Sciatic nerve (tissue), 2 donors: Measurements from ENCODE around the gene USP38. TPM values are rescaled to one million over a fixed set of nuclear protein-coding genes. Genes with fewer than 3 reads are reported as not detected.
A peak's percentile ranks its signal among the peaks of the same experiment; 100 is the strongest.
"Not testable (repeated sequence)": the region's sequence is repeated elsewhere in the genome, so short reads cannot be mapped to it uniquely, and the experiment has no call there.

Experiments
- ATAC-seq: fragments of 200-7000 bp; cut with Tn5 transposase; one replicate; pipeline ENCODE4 v1.9.1; 2020; ENCODE audit warnings: mild to moderate bottlenecking, moderate library complexity
- DNase-seq: peaks from one replicate; pipeline ENCODE4 v3.0.0-alpha.2; 2020; ENCODE audit warnings: low spot score
- intact Hi-C: fragments of 100-400 bp; cut with DNase I; formaldehyde crosslinking; loops from one replicate; pipeline ENCODE4 v1.14.2; 2022
- total RNA-seq: library from RNA; stranded (reverse); fragmentation: NEBNext Ultra II Directional; extraction: Animal tissue kit (Norgen Biotek cat#: 25700); gene quantifications from one replicate; pipeline ENCODE4 v1.2.1, GENCODE V29; 2021
- donor health status: DM: no; HTN: no; CAD: no.
- donor health status: DM: no; HTN: no; CAD: no.

USP38 gene
- total RNA-seq, 1 donor from 2014 or later, result 16.2 TPM

DNA sequence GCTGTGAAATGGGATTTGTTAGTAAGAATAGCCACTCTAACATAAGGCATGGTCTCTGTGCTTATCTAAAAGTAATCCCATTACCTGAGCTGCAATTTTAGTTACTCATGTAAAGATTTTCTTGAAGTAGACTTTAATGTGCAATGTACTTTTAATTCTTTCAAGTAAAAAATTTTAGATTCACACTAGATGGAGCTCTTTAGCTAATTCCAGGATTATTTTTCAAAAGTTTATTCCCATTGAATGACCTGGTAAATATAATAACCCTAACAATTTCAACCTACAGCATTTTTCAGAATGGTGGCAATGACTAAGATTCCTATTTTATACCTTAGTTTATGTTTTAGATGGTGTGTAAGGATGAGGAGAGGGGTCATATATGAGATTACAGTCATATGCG lies 18.1 kb downstream of the USP38 start:
- ATAC-seq, result peak; percentile 34

DNA sequence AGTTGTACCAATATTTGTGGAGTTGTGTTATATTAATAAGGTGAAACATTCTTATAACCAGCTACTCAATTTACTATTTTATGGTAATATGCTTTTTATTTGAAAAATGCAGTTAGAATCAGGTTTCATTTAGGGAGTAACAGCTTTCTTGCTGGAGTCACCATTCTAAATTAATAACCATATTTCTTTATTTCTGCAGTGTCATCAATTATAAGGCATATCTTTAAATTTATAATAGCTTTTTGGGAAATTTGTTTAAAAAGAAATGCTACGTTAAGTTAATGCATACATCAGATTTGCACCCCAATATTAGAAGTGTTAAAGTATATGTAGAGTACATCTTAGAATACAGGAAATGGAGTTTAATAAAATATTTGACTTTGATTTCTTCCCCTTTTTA lies 18.9 kb downstream of the USP38 start:
- no peak for ATAC-seq
- intact Hi-C loops, result loop anchor here (10.0 kb wide), 1 partner anchor 281 kb away; no protein-coding TSS in a partner anchor
- DNase-seq, result no peak

More for the DNA sequence above, 18.1 kb downstream of the USP38 start:
- DNase-seq, result no peak
- intact Hi-C loops, result loop anchor here (10.0 kb wide), 1 partner anchor 282 kb away; no protein-coding TSS in a partner anchor

DNA sequence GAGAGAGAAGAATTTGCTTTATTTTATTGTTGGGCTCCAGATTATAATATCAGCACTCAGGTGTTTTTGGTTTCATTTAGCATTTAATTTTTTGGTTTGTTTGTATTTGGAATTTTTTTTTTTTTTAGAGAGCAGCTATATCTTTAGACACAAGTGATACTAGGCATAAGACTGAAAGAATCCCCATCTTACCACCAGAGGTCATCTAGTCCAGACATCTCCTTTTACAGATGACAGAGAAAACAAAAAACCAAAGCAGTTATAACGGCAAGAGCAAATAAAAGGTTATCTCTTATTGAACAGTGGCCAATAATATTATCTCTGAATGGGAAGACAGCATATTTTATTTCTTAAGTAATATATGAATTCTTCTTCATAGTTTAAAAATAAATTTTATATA lies 22.8 kb downstream of the USP38 start:
- ATAC-seq, result peak; percentile 89
- intact Hi-C loops, result loop anchor here (10.0 kb wide), 1 partner anchor 277 kb away; no protein-coding TSS in a partner anchor
- no peak for DNase-seq

DNA sequence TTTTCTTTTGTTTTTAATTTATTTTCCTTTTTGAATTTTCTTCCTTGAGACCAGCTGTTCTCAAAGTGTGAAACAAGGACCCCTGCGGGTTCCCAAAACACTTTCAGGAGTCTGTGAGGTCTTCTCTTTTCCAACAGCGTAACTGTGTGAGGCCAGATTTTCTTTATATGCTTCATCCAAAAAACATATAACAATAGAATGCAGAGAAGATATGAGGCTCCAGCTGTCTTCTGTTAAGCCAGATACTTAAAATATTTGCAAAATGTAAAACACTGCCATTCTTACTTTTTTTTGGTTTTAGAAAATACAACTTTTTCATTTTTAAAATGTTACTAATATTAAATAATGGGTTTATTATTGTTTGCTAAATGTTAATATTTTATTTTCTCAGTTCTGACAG lies 27.8 kb downstream of the USP38 start:
- intact Hi-C loops, result no loop called here
- ATAC-seq (no peak), DNase-seq (no peak)

DNA sequence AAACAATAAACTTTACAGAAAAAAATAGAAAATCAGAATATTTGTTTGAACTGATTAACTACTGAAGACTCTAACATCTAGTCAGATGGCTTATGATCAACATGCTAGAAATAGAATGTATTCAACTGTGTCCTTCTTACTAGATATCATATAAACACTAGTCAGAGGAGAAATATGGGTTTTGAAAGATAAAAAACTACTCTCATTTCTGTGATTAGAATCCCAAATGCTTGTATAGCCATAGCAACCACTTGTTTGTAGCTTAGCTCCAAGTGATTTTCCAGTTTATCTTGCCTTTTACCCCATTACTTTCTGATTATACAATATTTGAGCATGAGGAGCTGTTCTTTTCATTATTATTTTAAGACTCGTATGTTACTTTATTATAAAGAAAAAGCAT lies 31.2 kb downstream of the USP38 start:
- ATAC-seq (peak; percentile 20), DNase-seq (no peak)
- intact Hi-C loops, result no loop called here

DNA sequence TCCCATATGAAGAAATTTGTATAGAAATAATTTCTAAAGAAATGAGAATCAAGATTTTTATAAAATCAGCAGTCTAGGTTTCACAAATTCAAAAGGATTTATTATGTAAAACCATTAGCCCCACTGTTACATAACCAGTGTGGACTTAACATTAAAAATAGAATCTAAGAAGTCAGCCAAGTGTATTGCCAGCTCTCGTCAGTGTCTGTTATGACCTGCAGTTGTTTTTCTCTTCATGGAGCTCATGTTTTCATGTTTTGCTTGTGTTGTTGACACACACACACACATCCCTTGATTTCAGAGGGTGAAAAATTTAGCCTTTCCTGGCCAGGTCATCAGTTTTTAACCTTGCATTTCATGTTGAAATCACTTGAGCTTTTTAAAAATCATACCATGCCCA lies 39.5 kb downstream of the USP38 start:
- ATAC-seq (peak; percentile 94), DNase-seq (no peak)
- intact Hi-C loops, result no loop called here

DNA sequence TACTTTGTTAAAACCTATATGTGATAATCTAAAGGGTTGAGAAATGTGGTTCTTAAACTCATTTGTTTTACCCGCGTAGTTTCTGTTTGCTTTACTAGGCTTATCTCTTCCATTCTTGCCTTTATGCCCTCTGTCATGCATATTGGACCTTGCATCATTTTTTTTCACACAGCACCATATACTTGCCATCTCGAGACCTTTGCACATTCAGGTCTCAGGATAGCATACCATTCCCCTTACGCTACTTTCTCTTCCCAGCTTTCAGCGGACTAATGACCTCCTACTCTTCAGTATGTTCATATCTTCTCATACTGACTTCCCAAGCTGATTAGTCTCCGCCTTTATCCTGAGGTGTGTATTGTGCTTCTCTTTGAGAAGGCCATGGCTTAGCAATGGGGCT lies 40.5 kb downstream of the USP38 start:
- ATAC-seq (no peak), DNase-seq (no peak)
- intact Hi-C loops, result no loop called here

DNA sequence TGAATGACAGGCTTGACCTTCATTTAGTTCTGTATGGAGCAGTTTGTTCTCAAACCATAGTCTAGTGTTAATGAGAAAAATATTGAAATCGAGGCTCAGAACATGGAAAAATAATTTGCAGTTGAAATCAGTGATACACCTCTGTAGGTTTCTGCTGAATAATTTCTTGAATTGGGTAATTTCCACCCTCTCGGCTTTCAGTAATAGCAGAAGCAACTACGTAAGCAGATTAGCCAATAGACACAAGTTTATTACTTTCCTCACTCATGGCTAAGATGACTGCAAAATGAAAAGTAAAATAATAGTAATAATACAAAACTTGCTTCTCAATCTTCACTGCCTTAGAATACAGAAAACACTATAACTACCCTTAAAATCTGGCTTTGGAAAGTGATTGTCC lies 46.0 kb downstream of the USP38 start:
- DNase-seq, result no peak
- ATAC-seq, result peak; percentile 82
- intact Hi-C loops, result no loop called here

DNA sequence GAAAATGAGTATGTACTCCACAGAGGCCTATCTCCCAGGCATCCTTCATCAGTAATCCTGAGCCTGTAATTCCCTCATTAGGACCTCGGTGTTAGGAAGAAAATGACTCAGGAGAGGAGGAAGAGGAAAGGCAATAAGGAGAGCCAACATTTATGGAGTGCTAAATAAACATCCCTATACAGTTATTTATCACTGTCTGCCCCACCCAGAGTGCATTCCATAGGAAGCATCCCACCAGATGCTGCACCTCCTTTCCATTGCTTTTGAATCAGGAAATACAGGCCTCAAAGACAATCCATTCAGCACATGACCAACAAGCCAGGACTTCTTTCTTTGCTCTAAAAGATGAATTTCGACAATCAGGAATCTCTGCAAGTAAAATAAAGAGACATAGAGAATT lies 47.6 kb downstream of the USP38 start:
- DNase-seq, result no peak
- intact Hi-C loops, result no loop called here
- no peak for ATAC-seq

DNA sequence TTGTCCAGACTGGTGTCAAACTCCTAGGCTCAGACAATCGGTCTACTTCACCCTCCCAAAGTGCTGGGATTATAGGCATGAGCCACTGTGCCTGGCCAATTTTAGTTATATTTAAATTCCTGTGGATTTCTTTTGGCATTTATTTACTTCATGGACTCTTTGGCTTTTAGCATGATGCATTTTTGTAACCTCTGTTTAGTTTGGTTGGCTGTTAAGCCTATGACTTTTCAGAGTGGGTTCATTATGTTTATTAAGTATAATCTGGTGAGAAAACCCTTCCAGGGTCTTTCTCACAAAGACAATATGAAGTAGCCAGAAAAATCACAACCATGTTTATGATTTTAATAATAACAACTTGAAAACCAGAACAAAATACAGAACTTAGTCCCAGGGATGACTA lies 49.4 kb downstream of the USP38 start:
- intact Hi-C loops, result no loop called here
- DNase-seq, result no peak
- no peak for ATAC-seq

DNA sequence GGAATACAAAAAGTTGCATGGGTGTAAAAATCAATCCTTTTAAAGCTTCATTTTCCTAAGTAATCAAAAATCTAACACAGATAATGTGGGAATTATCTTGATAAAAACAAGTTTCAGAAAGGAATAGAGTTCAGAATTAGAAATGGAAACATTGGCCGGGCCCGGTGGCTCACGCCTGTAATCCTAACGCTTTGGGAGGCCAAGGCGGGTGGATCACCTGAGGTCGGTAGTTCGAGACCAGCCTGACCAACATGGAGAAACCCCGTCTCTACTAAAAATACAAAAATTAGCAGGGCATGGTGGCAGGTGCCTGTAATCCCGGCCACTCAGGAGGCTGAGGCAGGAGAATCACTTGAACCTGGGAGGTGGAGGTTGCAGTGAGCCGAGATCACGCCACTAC lies 52.5 kb downstream of the USP38 start:
- intact Hi-C loops, ATAC-seq, DNase-seq: not testable (repeated sequence)

DNA sequence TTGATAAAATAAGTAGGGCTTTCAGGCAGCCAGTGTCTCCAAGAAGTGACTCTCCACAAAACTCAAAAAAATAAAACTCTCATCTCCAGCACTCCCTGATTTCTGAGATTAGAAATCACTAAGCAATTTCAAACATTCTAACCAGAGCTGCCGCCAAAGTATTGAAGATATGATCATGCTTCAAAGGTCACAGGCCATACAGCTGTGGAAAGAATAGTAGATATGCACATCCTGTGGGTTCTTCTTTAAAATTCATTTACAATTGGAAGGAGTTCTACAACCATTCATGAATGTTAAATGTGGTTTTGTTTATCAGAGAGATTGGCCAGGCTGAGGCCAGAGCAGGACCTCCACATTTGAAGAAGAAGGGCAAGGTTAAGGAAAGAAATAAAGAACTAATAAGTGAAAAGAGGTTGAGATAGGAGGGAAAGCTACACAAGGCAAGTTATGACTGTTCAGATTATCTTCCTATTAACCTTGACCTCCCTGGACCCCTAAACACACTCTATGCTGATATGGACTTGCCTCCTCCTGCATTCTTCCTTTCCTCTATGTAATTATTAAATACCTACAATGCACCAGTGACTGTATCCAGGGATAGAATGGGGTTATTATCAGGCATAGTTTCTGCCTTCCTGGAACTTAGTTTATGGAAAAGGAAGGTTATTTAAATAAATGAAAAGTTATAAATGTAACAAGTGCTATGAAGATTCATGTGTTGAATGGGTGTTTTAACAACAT lies 56.4 kb downstream of the USP38 start:
- intact Hi-C loops, result no loop called here
- no peak for DNase-seq
- ATAC-seq, result no peak

DNA sequence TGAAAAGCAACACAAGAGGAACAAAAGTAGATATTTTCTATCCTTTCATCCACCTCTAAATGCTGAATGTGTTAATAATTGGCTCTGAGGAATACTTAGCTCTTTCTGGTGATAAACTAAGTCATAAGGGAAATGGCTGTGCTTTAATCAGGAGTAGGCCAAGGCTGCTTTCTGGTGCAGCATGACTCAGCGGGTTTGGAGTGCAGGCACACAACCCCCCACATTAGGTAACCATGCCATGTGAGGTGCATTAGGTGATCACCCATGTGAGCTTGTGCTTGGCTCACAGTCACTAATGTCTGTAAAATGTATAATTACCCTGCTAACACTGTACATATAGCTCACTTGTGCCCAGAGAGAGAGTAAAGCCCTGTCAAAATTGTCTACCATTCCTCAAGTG lies 57.2 kb downstream of the USP38 start:
- ATAC-seq, result no peak
- DNase-seq, result no peak
- intact Hi-C loops, result no loop called here

DNA sequence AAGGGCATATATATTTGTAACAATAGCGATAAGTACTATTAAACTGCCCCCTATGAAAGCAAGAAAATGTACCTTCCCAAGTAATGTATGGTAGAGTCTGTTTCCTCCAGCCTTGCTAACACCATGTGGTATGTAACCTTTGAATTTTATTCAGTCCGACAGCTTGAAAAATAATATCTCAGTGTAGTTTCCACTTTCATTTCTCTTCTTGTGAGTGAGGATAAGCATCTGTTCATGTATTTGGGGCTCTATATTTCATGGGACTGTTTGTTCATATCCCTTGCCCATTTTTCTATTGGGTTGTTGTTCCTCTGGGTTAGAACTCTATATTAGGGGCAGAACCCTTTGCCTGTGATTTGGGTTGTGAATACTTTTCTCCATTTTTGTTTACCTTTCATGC lies 58.3 kb downstream of the USP38 start:
- intact Hi-C loops, result no loop called here
- no peak for ATAC-seq
- no peak for DNase-seq

DNA sequence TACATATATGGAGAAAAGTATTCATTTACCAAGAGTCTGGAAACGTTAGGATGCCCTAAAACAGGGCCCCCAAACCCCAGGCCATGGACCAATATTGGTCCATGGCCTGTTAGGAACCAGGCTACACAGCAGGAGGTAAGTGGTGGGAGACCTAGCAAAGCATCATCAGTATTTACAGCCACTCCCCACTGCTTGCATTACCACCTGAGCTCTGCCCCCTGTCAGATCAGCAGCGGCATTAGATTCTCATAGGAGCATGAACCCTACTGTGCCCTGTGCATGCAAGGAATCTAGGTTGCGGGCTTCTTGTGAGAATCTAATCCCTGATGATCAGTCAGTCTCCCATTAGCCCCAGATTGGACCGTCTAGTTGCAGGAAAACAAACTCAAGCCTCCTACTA lies 62.3 kb downstream of the USP38 start:
- DNase-seq (no peak), ATAC-seq (no peak)
- intact Hi-C loops, result no loop called here

DNA sequence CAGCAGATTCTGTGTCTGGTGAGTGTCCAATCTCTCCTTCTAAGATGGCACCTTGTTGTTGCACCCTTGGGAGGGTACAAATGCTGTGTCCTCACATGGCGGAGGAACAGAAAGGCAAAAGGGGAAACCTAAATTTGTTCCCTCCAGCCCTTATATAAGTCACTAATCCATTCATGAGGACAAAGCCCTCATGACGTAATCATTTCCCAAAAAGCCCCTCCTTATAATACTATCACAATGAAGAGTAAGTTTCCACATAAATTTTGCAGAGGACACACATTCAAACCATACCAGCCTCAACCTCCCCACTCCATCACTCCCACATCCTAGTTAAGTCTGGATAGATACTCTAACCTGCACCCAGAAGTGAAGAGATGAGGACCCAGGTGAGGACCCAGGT lies 63.1 kb downstream of the USP38 start:
- intact Hi-C loops, result no loop called here
- DNase-seq (no peak), ATAC-seq (no peak)

DNA sequence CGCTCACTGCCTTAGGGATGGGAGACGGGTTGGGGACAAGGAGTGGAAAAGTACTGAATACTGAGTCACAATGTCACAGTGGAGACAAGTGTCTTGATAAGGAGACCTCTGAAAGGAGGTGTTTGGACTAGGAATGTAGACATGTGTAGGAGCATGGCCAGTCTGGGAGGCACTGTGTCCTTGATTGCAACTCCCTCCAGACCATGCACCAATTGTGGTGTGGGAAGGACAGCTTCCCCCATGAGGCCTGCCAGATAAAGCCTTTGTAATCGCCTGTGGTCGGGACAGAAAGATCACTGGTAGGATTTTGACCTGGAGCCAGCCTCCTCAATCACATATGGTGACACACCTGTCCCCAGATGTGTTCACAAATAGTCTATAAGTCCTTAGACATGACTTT lies 64.1 kb downstream of the USP38 start:
- ATAC-seq, result no peak
- intact Hi-C loops, result no loop called here
- no peak for DNase-seq

DNA sequence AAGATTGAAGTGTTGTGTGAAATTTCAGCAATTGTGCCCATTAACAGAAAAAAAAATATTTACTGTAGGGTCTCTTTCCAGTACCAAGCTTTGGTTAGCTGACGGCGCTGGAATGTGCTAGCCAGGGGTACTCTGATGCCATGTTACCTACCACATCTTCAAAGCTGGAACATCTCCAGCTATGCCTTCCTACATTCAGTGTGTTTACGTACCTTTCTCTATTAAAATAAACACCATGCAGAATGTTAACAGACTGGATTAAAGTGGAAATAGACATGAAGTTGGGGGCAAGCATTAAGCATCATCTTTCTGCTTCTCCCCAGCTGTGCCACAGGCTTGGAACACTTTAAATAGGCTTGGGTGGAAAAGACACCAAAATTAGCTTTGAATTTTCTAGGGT lies 65.9 kb downstream of the USP38 start:
- no peak for ATAC-seq
- DNase-seq, result no peak
- intact Hi-C loops, result no loop called here

DNA sequence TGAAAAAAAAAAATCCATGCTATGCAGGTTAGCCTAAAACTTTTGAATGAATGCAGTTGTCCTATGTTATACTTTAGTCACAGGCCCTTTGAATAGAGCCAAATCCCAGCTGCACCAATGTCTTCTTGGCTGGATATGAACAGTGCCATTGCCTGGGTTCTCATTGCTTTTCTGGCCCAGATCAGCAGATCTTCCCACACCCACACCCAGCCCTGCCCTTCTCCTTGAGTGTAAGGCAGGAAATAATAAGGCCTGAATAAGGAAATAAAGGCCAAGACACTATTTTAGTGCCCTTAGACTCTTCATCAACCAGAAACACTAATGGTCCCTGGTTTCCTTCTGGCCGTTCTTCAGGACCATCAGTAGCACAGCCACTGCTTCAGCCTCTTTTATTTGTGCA lies 66.6 kb downstream of the USP38 start:
- no peak for DNase-seq
- ATAC-seq, result no peak
- intact Hi-C loops, result no loop called here

DNA sequence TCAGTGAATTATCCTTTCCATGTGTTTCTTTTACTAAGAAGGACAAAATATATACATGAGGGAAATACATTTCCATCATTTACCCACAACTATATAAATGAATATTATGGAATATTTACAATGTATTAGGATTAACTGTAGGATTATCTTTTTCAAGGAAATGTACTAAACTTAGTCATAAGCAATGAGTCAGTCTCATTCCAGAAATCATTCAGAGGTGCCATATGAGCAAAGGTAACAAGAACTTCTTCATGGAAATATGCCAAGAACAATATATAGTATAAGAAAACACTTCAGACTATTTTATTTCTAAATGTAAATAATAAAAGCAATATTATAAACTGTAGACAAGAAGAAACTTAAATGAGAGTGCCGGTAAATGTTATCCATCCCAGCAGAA lies 67.1 kb downstream of the USP38 start:
- DNase-seq (no peak), ATAC-seq (no peak)
- intact Hi-C loops, result no loop called here

DNA sequence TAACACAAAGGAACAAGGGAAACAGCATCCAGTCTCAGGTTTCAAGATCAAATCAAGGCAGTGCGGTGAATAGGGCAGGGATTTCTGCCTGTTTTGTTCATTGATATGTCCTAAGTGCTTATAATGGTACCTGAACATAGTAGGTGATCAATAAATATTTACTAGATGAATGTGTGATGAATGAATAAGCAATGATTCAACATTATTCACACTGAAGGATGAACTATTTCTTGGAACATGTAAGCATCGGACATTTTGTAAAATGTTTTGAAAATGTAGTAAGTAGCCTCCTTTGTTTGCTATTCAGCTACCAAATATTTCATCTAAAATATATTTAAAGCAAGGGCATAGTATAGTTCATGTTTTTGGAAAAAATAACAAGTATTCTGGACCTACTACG lies 67.8 kb downstream of the USP38 start:
- DNase-seq (no peak), ATAC-seq (no peak)
- intact Hi-C loops, result no loop called here
